GM18909 (cell line): ENCODE results near the gene DUSP28.

ENCODE experiments used
- ATAC-seq: cut with Tn5 transposase; IDR thresholded peaks from one replicate; pipeline ENCODE4 v1.9.1; 2021; ENCODE audit warnings: mild to moderate bottlenecking; ENCODE audit not compliant: unreplicated experiment, poor library complexity

Gene DUSP28

DNA sequence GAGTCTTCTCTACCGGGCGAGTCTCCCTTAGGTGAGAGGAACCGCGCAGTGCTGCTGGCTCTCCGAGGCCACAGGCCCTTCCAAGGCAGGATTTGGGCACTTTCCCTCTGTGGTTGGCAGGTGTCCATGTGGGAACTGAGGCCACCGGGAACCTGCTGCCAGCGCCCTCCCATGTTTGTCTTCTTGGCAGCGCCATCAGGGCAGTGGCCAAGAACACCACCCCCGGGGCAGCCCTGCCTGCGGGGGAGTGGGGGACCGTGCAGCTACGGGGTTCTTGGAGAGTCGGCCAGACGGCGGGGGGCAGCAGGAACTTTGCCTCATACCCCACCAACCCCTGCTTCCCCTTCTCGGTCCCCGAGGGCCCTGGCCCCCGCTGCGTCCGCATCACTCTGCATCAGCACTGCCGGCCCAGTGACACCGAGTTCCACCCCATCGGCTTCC, 36.4 kb downstream of the DUSP28 start:
- ATAC-seq = no peak

DNA sequence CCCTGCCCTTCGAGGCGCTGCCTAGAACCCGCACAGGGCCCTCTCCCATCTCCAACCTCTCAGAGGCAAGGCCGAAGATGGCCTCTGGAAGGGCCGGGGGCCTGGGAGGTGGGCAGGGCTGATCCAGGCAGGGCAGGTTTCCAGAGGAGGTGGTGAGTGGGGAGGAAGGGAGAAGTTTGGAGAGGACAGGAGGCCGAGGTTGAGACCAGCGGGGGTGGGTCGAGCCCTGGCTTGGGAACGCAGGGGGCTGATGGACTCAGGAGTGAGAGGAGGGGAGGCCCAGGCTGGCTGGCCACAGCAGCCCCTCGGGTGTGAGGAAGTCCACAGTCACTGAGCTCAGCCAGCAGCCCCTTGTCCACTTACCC, 36.9 kb downstream of the DUSP28 start:
- ATAC-seq = no peak

DNA sequence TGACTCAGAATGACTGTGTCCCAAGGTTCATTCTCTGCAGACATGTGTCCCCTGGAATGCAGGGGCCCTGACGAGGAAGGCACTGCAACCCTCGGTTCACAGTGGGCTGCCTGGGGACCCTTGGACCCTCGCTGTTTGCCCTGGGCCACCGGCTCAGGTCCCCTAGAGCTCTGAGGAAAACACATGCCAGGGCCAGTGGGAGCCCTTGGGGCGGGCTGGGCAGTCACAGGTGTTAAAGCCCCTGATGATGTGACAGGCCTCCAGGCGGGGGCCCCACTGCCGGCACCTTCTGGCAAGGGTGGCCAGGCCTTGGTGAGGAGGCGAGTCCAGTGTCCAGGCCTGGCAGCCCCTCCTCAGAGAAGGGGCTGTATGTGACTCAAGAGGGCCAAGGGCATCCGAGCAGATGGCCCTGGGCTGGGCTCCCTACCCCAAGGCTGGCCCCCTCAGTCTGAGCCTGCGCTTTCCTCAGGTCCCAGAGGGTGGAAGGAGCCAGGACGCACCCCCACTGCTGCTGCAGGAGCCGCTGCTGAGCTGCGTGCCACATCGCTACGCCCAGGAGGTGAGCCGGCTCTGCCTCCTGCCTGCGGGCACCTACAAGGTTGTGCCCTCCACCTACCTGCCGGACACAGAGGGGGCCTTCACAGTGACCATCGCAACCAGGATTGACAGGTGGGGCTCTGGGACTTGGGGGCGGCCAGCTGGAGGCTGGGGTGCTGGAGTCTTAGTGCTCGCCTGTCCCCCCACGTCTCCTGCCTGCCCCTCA, 37.4 kb downstream of the DUSP28 start:
- no peak for ATAC-seq

DNA sequence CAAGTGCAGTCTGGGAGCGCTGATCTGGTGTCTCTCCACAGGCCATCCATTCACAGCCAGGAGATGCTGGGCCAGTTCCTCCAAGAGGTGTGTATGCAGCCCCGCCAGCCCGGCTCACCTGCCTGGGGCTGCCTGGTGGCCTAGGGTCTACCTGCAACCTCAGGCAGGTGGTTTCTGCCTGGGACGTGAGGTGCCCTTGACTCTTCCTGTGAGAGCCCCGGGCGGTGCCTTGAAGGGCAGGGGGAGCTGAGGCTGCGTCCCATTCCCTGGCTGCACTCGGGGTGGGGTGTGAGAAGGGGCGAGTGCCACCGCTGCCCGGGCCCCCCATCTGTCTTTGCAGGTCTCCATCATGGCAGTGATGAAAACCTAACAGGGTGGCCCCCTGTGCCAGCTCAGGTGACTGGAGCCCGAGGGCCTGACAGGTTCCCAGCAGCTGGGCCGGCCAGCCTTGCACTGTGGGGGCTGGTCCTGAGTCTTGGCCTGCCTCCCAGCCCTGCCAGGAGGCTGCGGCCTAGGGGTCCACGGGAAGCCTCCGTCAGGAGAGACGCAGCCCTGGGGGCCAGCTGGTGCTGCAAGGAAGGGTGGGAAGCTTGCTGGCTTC, 38.3 kb downstream of the DUSP28 start:
- ATAC-seq = no peak

DNA sequence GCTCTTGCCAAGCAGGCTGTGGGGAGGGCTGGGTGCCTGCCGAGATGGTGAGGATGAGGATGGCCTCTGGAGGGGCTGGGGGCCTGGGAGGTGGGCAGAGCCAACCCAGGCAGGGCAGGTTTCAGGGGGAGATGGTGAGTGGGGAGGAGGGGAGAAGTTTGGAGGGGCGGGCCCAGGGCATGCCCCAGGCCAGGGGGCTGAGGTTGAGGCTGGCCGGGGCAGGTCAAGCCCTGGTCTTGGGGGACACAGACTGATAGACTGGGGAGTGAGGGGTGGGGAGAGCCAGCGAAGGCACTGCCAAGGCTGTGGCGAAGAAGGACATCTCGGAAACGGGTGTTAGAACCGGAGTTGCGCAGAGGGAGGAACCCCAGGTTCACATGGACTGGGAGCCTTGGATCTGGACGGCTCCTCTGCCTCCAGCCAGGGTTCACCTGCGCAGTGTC, 39.0 kb downstream of the DUSP28 start:
- ATAC-seq = no peak

DNA sequence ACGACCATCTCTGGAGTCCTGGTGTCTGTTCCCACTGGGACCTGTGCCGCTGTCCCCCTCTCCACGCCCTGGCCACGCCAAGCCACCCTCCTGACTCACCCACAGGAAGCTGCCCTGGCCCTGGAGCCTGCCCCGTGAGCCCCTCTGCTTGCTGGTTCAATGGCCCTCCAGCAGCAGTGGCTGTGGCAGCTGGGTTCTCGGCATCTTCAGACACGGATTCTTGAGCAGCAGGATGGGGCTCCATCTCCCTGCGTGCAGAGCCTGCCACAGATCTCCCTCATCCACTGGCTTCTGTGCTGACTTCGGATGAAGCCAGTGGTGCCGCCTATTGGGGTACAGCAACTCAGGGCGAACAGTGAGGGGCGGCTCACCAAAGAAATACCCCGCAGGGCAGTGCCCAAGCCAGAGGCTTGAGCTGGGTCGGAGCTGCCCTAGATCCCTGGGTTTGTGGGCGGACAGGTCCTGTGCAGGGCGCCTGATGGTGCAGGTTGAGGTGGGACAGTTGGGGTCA, 40.3 kb downstream of the DUSP28 start:
- no peak for ATAC-seq

DNA sequence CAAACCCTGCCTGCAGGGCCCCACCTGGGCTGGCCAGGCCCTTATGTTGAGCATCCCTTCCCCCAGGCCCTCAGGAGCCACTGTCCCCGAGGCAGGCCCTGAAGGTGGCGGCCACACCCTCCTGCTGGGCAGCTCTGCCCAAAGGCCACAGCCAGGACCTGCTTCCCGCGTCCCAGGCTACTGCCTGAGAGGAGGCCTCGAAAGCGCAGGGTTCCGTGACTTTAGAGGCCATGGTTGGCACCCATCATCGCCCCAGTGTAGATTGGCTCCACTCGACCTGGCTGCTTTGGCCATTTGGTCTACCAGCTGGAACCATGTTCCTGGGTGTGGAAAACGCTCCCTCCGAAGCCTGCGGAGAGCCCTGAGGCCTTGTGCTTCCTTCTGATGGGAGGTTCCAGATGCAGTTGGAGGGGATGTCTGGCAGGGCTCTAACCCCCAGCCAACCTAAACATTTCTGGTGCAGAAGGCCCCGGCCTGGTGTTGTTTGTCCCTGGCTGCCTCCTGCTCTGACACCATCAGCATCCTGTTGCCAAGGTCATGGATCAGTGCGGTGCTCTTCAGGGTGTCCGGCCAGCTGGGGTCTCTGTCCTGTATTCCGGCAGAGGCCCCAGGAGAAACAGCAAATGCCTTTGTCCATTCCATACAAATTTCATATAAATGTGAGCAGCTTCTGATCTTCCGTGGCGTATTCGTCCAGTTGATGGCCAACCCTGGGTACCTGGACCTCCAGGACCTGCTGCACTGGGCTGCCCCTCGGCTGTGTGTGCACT, 41.1 kb downstream of the DUSP28 start:
- no peak for ATAC-seq

DNA sequence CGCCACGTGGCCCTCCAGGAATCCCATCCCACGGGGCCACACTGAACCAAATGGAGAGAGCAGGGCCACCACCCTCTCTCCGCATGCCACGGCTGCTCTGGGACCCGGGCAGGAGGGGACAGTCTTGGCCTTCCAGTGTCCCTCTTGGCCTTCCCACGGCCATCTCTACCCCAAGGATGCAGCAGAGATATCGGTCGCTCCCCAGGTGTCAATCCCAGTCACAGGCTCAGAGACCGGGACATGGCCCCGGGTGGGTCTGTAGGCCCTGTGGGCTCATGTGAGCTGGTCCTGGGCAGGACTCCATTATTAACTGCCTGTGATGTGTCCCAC, 41.6 kb downstream of the DUSP28 start:
- ATAC-seq = no peak

DNA sequence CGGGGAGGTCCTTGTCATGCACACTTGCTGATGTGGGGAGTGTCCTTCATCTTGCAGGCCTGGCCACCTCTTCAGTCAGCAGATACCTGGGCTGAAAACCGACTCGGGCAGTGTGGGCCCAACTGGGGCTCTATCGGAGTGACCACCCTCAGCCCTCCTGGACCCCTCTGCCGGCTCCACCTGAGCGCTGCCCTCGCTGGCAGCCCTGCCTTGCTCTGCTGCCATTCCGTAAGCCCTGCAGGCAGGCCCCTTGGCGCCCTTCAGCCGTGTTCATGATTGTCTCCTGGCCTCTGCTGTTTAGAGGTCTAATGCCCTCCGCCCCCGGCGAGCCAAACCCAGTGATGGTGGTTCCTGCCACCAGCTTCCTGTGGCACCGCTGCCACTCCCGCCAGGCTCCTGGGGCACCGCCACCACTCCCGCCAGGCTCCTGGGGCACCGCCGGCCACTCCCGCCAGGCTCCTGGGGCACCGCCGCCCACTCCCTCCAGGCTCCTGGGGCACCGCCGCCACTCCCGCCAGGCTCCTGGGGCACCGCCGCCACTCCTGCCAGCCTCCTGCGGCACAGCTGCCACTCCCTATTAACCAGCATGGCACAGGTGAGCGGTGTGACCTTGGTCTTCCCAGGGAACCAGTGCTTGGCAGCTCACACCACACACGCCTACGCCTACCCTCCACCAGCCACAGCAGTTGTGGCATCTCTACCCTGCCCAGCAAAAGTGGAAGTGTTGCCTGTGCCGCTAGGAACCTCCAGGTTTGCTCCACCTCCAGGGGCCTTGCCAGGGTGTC, 42.3 kb downstream of the DUSP28 start:
- no peak for ATAC-seq

DNA sequence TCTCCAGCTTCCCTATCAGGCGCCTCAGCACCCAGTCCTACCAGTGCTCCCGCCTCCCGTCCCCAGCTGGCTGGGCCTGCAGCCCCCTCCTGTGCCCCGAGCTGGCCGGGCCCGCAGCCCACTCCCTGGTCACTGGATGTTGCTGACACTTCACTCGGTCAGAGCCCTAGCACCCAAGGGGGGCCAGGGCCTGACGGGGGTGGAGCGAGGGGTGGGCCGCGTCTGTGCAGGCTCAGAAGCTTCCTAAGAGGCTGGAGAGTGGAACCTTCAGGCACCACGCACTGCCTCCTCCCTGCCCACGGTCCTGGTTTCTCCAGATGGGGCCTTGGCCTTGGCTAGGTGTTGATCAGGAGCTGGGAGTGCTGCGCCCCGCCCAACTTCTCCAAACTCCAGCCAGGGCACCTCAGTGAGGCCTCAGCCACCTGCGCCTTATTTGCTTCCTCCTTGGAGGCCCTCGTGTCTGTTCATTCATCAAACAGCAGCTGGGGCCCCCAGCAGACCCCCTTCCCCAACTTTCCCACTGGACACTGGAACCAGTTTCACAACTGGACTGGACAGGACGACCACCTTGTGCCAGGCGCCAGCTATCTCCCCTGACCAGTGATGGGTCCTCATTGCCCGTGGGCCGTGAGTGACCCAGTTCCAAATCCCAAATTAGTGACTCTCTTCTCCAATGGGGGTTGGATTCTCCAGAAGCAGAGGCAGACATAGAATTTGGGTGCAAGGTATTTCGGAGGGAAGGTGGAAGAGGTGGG, 43.1 kb downstream of the DUSP28 start:
- no peak for ATAC-seq

DNA sequence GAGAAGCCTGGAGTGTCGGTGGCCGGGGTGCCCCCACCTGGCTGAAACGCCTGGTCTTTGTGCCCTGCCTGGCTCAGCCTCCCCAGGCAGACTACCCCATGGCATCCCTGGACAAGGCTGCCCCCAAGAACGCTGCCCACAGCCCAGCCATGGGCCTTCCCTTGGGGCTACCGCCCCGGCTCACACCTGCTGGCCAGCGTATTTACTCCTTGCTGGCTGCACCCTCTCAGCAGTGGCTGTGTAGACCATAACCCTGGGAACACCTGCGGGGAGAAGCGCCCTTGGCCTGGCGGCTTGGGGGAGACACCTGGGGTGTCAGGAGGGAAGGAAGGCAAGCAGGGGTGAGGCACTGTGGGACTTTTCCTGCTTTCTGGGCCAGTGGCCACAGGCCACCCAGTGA, 43.7 kb downstream of the DUSP28 start:
- no peak for ATAC-seq

DNA sequence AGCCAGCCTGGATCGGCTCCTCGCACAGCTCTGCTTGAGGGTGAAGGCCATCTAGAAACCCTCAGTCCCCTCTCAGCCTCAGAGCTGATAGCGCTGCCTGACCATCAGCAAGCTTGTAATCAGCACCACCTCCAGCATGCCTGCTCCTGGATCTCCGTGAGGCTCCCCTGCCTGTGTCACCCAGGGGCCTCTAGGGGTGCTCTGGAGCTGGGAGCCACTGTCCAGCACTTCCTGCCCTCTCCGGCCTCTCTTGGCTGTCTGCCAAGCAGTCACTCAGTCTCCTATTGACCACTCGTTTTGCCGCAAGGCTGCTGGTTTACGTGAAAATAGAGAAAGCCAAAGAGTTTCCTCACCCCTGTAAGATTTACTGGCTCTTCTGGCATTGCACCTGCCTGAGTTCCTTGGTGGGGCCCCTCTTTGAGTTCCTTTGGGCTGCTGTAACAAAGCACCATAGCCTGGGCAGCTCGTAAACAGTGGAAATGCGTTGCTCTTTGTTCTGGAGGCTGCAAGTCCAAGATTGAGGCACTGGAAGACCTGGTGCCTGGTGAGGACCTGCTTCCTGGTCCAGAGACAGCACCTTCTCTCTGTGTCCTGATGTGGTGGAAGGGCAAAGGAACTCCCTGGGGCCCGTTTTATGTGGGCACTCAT, 44.3 kb downstream of the DUSP28 start:
- ATAC-seq = no peak

DNA sequence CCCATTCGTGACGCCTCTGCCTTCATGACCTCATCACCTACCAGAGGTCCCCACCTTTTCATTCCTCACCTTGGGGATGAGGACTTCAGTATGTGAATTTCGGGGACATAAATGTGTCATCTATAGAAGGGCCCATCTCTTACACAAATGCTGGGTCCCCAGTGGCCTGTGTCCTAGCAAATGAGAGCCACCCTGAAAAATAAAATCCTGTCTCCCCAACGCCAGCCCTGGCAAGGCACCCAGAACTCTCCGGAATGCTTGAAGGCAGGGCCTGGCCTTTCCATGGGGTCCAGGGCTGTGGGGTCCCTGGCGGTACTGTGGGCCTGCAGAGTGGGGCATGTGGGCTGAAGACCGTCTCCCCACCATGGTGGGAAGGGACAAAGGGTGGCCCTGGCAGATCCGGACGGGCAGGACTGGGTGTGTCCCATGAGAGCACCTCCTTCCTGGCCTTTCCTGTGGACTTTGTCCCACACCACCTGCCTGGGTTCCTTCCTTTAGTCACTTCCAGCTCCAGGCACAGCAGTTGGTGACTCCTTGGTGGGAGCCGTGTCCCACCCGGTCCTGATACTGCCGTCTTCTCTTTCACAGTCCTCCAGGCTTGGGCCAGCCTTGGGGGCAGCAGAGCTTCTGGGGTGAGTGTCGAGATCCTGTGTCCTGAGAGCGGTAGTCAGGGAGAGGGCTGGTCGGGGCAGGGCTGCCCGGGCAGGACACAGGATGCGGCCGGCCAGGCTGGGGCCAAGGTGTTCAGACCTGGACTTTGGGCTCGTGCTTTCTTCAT, 45.0 kb downstream of the DUSP28 start:
- ATAC-seq = no peak

DNA sequence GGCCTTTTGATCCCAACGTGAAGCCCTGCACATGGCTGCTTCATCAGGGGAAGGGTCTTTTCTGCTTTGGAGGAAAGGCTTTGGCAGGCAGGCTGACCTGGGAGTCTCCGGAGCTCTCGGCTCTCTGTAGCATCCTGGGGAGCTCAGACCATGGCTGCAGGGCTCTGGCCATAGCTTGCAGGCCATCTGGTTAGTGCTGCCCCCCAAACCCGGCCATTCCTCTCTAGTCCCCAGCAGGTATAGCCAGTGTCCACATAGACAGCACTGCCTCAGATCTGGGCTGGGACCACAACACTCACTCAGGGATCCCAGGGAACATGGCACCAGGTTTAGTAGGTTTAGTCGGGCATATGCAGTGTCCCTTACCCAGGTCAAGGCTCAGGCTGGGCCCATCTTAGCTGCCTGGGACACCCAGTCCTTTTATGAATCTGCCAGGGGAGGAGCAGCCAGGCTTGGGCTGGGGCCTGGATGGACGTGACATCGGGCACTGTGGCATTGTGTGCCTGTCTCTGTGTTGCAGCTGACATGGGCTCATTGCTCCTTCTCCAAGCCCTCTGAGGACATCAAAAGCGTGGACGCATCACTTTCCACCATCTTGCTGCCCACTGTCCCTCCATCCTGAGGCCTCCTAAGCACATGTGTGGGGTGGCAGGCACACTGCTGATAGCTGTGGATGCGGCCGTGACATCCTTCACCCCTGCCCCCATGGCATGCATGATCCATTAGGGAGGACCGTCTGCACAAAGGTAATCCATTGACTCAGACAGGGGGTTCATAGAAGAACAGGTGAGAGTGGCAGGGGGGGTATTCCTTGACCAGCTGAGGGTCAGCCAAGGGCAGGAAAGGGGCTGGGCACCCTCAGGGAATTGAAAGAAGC, 45.9 kb downstream of the DUSP28 start:
- no peak for ATAC-seq

DNA sequence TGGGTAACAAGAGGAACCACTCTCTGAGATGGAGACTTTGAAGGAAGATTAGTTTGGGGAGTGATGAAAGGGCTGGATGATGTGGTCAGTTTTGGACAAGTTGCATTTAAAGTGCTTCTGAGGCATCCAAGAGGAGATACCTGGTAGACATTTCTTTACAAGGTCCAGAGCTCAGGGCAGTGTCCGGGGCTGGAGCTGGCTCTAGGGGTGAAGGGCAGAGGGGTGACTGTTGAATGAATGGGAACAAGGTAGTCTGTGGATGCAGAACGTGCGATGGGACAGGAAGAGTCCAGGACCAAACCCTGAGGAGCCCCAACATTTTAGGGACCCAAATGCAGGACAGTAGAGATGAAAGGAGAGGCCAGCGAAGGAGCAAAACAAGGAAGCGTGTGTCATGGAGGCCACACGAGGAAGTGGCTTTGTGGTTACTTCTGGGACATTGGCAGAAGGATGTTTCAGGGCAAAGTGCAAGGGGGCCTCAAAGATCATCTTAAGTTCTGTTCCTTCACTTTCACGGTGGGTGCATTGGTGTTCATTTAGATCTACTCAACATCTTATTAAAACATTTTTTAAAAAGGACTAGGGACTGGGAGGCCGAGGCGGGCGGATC, 51.5 kb downstream of the DUSP28 start:
- ATAC-seq = no peak
